WTC11 (cell line): ENCODE measurements around the gene SDR9C7. TPM values are rescaled to one million over a fixed set of nuclear protein-coding genes. Genes with fewer than 3 reads are reported as not detected.

Experiments
- ATAC-seq: fragments of 200-7000 bp; cut with Tn5 transposase; 2 replicates; pipeline ENCODE4 v1.10.0; 2021; ENCODE audit warnings: mild to moderate bottlenecking, moderate library complexity
- Bru-seq: library from RNA; stranded (reverse); fragments of 400-500 nt; gene quantifications from one replicate; lab custom pipeline; 2021; lab: Mats Ljungman, UMichigan
- CTCF ChIA-PET: fragments of 300-600 bp; sonication (Branson Sonifier 250); formaldehyde crosslinking; loops from one replicate; lab custom pipeline; 2021; ENCODE audit warnings: antibody characterized with exemption; lab: Charles Lee
- POLR2A ChIA-PET: fragments of 350-600 bp; sonication (Branson Sonifier 250); formaldehyde crosslinking; loops from one replicate; lab custom pipeline; 2021; ENCODE audit warnings: antibody characterized with exemption; lab: Charles Lee
- DNase-seq: peaks from one replicate; pipeline ENCODE4 v3.0.0; 2021; ENCODE audit warnings: low spot score
- H3K27ac Mint-ChIP-seq: 2 replicates; pipeline ENCODE4 v1.8.0; 2021; ENCODE audit warnings: mixed read lengths
- H3K27me3 Mint-ChIP-seq: 2 replicates; pipeline ENCODE4 v1.8.0; 2021; ENCODE audit warnings: low read depth, mild to moderate bottlenecking, moderate library complexity, mixed read lengths
- H3K36me3 Mint-ChIP-seq: 2 replicates; pipeline ENCODE4 v1.8.0; 2021; ENCODE audit warnings: mixed read lengths
- H3K4me1 Mint-ChIP-seq: 2 replicates; pipeline ENCODE4 v1.8.0; 2022; ENCODE audit warnings: mixed read lengths
- H3K4me3 Mint-ChIP-seq: 2 replicates; pipeline ENCODE4 v1.8.0; 2021; ENCODE audit warnings: mild to moderate bottlenecking, moderate library complexity, mixed read lengths
- H3K9me3 Mint-ChIP-seq: 2 replicates; pipeline ENCODE4 v1.8.0; 2021; ENCODE audit warnings: mixed read lengths
- FOXK1 ChIP-seq: sonication (generic); formaldehyde crosslinking; IDR thresholded peaks from 2 replicates; pipeline ENCODE4 v1.8.0; 2022; ENCODE audit warnings: mild to moderate bottlenecking, moderate library complexity, missing genetic modification reagents
- NR1H2 ChIP-seq: sonication (generic); formaldehyde crosslinking; IDR thresholded peaks from 2 replicates; pipeline ENCODE4 v1.9.0; 2021; ENCODE audit warnings: mild to moderate bottlenecking, moderate library complexity, missing genetic modification reagents
- ZNF416 ChIP-seq: fragments of 250-450 bp; sonication (Bioruptor Pico); IDR thresholded peaks from 2 replicates; pipeline ENCODE4 v1.9.0; 2021; ENCODE audit warnings: mild to moderate bottlenecking, inconsistent platforms
- long read RNA-seq, 3 experiments: library from RNA in 1 of 3; library from capped mRNA in 1 of 3; library from polyadenylated mRNA in 1 of 3; unstranded in 2 of 3; stranded (forward) in 1 of 3; transcript quantifications; one replicate each; pipeline ENCODE4 v2.0.0, GENCODE V29; 2021
- total RNA-seq: library from RNA; stranded (reverse); gene quantifications from 3 replicates; pipeline ENCODE4 v1.2.3, GENCODE V29; 2021
- TF ChIP-seq, protein P1 (sequence below): sonication (generic); formaldehyde crosslinking; IDR thresholded peaks from 2 replicates; pipeline ENCODE4 v1.8.1; 2022; ENCODE audit warnings: low read depth, mild to moderate bottlenecking, moderate library complexity, missing genetic modification reagents, borderline replicate concordance
- TF ChIP-seq, protein P2 (sequence below): sonication (generic); formaldehyde crosslinking; conservative IDR thresholded peaks from 2 replicates; pipeline ENCODE4 v1.8.1; 2023; ENCODE audit warnings: mild to moderate bottlenecking, low read depth, missing genetic modification reagents, moderate library complexity
- TF ChIP-seq, protein P3 (sequence below): sonication (generic); formaldehyde crosslinking; IDR thresholded peaks from 2 replicates; pipeline ENCODE4 v1.8.1; 2022; ENCODE audit warnings: mild to moderate bottlenecking, moderate library complexity, missing genetic modification reagents
- TF ChIP-seq, protein P4 (sequence below): fragments of 250-450 bp; sonication (Bioruptor Pico); IDR thresholded peaks from 2 replicates; pipeline ENCODE4 v2.1.2; 2022; ENCODE audit warnings: mild to moderate bottlenecking, moderate library complexity
- TF ChIP-seq, protein P5 (sequence below): fragments of 250-450 bp; sonication (Bioruptor Pico); IDR thresholded peaks from 2 replicates; pipeline ENCODE4 v1.9.0; 2021; ENCODE audit warnings: moderate library complexity, mild to moderate bottlenecking, inconsistent platforms, borderline replicate concordance
- TF ChIP-seq, protein P6 (sequence below): sonication (generic); formaldehyde crosslinking; IDR thresholded peaks from 2 replicates; pipeline ENCODE4 v1.8.0; 2022; ENCODE audit warnings: missing genetic modification reagents
- TF ChIP-seq, protein P7 (sequence below): sonication (generic); formaldehyde crosslinking; IDR thresholded peaks from 2 replicates; pipeline ENCODE4 v1.8.0; 2023; ENCODE audit warnings: mild to moderate bottlenecking, missing genetic modification reagents
- TF ChIP-seq, protein P8 (sequence below): sonication (generic); formaldehyde crosslinking; IDR thresholded peaks from 2 replicates; pipeline ENCODE4 v1.8.1; 2023; ENCODE audit warnings: mild to moderate bottlenecking, missing genetic modification reagents

The SDR9C7 gene
- total RNA-seq = not detected in 3 replicates
- percentile 14 among the genes with signal in this experiment for Bru-seq, nascent RNA
- long read RNA-seq, experiment 1, partial matches to known transcripts = 0 of 1 reads
- long read RNA-seq, experiment 1, other reads (novel, unspliced or antisense) = 1 of 1 reads
- long read RNA-seq, experiment 2 = 0 reads
- long read RNA-seq, experiment 3 = 0 reads

DNA sequence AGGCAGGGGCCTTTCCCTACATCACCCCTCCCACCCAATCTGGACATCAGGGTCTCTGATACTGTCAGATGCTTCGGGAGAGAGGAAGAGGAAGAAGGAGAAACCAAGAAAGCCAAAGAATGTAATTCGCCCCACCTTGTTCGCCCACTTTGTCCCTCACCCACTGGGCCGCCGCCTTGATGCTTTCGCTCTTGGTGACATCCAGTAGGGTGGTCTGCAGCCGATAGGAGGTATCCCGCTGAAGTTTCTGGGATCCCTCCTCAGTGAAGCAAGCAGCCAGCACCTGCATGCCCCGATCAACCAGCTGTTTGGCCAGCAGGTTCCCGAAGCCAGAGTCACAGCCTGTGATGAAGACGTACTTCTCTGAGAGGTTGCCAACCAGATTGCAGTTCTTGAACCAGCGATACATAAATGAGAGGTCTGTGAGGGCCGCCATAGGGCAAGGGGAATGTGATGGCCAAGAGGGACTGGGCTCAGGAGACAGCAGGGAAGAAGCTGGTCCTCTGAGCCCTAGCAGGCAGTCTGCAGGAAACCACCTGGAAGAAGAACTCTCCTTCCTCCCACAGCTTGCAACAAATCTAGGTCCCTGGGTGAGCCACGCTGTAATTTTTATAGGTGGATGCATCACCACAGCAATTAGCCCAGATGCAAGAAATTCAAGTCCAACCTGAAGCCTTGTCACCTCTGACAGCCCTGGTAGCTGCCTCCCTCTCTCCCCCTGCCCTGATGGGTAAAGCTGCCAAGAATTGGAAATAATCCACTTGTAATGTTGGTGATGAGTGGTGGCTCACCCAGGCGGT lies at the start of gene SDR9C7:
Gene SDR9C7 (minus strand): TSS at position 583 of the 800 bp plus-strand sequence. CDS start 147 bp downstream, at position 436.
- CTCF ChIA-PET = interaction anchor here (0.8 to 1.1 kb wide), 2 partner anchors 55 to 67 kb away, joined by 3 read pairs; no protein-coding TSS in a partner anchor

DNA sequence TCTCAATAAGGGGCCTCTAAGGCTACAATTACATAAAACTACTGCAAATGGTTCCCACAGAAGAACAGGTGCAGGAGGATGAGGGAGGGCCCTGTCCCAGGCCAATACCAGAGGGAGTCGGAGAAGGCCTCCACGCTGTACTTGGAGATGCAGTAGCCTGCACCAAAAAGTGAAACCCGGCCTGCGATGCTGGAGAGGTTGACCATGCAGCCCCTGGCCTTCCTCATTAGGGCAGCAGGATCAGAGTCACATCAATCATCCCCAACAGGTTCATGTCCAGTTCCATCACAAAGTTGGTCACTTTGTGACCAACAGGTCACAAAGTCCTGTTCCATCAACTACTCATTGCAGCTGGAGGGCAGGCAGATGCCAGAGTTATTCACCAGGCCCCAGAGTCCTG lies 49.2 kb upstream of the SDR9C7 start:
- ChIA-PET POLR2A (no interaction called here), CTCF (no interaction called here)
- no peak overlapping the region for H3K4me3 Mint-ChIP-seq
- H3K27me3 Mint-ChIP-seq = no peaks in the 10 kb centered on the region; the same call in 1 of the 2 replicates
- no peak overlapping the region for H3K27ac Mint-ChIP-seq
- H3K9me3 Mint-ChIP-seq = peaks cover 11% of the 10 kb centered on the region; the same call in 1 of the 2 replicates
- H3K36me3 Mint-ChIP-seq = no peaks in the 10 kb centered on the region
- no peak for DNase-seq
- peaks cover 8% of the 10 kb centered on the region for H3K4me1 Mint-ChIP-seq
- ATAC-seq = no peak
- TF ChIP-seq FOXK1 (CRISPR knock-in tag) (no peak), ZNF416 (CRISPR knock-in tag) (no peak)
- TF ChIP-seq, protein P1, sequence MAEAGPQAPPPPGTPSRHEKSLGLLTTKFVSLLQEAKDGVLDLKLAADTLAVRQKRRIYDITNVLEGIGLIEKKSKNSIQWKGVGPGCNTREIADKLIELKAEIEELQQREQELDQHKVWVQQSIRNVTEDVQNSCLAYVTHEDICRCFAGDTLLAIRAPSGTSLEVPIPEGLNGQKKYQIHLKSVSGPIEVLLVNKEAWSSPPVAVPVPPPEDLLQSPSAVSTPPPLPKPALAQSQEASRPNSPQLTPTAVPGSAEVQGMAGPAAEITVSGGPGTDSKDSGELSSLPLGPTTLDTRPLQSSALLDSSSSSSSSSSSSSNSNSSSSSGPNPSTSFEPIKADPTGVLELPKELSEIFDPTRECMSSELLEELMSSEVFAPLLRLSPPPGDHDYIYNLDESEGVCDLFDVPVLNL (CRISPR knock-in tag) = no peak
- TF ChIP-seq, protein P2, sequence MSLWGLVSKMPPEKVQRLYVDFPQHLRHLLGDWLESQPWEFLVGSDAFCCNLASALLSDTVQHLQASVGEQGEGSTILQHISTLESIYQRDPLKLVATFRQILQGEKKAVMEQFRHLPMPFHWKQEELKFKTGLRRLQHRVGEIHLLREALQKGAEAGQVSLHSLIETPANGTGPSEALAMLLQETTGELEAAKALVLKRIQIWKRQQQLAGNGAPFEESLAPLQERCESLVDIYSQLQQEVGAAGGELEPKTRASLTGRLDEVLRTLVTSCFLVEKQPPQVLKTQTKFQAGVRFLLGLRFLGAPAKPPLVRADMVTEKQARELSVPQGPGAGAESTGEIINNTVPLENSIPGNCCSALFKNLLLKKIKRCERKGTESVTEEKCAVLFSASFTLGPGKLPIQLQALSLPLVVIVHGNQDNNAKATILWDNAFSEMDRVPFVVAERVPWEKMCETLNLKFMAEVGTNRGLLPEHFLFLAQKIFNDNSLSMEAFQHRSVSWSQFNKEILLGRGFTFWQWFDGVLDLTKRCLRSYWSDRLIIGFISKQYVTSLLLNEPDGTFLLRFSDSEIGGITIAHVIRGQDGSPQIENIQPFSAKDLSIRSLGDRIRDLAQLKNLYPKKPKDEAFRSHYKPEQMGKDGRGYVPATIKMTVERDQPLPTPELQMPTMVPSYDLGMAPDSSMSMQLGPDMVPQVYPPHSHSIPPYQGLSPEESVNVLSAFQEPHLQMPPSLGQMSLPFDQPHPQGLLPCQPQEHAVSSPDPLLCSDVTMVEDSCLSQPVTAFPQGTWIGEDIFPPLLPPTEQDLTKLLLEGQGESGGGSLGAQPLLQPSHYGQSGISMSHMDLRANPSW = no peak
- TF ChIP-seq, protein P3, sequence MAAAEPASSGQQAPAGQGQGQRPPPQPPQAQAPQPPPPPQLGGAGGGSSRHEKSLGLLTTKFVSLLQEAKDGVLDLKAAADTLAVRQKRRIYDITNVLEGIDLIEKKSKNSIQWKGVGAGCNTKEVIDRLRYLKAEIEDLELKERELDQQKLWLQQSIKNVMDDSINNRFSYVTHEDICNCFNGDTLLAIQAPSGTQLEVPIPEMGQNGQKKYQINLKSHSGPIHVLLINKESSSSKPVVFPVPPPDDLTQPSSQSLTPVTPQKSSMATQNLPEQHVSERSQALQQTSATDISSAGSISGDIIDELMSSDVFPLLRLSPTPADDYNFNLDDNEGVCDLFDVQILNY (CRISPR knock-in tag) = no peak

More for the DNA sequence above, at the start of gene SDR9C7:
- H3K4me3 Mint-ChIP-seq = no peak within 1 kb of the TSS
- no peak within 1 kb of the TSS for H3K27ac Mint-ChIP-seq
- peaks cover 28% of the 10 kb centered on the region for H3K4me1 Mint-ChIP-seq
- TF ChIP-seq, protein P4, sequence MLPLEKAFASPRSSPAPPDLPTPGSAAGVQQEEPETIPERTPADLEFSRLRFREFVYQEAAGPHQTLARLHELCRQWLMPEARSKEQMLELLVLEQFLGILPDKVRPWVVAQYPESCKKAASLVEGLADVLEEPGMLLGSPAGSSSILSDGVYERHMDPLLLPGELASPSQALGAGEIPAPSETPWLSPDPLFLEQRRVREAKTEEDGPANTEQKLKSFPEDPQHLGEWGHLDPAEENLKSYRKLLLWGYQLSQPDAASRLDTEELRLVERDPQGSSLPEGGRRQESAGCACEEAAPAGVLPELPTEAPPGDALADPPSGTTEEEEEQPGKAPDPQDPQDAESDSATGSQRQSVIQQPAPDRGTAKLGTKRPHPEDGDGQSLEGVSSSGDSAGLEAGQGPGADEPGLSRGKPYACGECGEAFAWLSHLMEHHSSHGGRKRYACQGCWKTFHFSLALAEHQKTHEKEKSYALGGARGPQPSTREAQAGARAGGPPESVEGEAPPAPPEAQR (CRISPR knock-in tag) = no peak
- TF ChIP-seq, protein P5, sequence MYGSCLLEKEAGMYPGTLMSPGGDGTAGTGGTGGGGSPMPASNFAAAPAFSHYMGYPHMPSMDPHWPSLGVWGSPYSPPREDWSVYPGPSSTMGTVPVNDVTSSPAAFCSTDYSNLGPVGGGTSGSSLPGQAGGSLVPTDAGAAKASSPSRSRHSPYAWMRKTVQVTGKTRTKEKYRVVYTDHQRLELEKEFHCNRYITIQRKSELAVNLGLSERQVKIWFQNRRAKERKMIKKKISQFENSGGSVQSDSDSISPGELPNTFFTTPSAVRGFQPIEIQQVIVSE (CRISPR knock-in tag) = no peak
- TF ChIP-seq, protein P6, sequence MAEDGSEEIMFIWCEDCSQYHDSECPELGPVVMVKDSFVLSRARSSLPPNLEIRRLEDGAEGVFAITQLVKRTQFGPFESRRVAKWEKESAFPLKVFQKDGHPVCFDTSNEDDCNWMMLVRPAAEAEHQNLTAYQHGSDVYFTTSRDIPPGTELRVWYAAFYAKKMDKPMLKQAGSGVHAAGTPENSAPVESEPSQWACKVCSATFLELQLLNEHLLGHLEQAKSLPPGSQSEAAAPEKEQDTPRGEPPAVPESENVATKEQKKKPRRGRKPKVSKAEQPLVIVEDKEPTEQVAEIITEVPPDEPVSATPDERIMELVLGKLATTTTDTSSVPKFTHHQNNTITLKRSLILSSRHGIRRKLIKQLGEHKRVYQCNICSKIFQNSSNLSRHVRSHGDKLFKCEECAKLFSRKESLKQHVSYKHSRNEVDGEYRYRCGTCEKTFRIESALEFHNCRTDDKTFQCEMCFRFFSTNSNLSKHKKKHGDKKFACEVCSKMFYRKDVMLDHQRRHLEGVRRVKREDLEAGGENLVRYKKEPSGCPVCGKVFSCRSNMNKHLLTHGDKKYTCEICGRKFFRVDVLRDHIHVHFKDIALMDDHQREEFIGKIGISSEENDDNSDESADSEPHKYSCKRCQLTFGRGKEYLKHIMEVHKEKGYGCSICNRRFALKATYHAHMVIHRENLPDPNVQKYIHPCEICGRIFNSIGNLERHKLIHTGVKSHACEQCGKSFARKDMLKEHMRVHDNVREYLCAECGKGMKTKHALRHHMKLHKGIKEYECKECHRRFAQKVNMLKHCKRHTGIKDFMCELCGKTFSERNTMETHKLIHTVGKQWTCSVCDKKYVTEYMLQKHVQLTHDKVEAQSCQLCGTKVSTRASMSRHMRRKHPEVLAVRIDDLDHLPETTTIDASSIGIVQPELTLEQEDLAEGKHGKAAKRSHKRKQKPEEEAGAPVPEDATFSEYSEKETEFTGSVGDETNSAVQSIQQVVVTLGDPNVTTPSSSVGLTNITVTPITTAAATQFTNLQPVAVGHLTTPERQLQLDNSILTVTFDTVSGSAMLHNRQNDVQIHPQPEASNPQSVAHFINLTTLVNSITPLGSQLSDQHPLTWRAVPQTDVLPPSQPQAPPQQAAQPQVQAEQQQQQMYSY (CRISPR knock-in tag) = no peak
- TF ChIP-seq, protein P7, sequence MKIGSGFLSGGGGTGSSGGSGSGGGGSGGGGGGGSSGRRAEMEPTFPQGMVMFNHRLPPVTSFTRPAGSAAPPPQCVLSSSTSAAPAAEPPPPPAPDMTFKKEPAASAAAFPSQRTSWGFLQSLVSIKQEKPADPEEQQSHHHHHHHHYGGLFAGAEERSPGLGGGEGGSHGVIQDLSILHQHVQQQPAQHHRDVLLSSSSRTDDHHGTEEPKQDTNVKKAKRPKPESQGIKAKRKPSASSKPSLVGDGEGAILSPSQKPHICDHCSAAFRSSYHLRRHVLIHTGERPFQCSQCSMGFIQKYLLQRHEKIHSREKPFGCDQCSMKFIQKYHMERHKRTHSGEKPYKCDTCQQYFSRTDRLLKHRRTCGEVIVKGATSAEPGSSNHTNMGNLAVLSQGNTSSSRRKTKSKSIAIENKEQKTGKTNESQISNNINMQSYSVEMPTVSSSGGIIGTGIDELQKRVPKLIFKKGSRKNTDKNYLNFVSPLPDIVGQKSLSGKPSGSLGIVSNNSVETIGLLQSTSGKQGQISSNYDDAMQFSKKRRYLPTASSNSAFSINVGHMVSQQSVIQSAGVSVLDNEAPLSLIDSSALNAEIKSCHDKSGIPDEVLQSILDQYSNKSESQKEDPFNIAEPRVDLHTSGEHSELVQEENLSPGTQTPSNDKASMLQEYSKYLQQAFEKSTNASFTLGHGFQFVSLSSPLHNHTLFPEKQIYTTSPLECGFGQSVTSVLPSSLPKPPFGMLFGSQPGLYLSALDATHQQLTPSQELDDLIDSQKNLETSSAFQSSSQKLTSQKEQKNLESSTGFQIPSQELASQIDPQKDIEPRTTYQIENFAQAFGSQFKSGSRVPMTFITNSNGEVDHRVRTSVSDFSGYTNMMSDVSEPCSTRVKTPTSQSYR (CRISPR knock-in tag) = no peak
- TF ChIP-seq, protein P8, sequence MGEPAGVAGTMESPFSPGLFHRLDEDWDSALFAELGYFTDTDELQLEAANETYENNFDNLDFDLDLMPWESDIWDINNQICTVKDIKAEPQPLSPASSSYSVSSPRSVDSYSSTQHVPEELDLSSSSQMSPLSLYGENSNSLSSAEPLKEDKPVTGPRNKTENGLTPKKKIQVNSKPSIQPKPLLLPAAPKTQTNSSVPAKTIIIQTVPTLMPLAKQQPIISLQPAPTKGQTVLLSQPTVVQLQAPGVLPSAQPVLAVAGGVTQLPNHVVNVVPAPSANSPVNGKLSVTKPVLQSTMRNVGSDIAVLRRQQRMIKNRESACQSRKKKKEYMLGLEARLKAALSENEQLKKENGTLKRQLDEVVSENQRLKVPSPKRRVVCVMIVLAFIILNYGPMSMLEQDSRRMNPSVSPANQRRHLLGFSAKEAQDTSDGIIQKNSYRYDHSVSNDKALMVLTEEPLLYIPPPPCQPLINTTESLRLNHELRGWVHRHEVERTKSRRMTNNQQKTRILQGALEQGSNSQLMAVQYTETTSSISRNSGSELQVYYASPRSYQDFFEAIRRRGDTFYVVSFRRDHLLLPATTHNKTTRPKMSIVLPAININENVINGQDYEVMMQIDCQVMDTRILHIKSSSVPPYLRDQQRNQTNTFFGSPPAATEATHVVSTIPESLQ = no peak
- no peak for TF ChIP-seq NR1H2 (CRISPR knock-in tag)
- peaks cover 12% of the 10 kb centered on the region for H3K27me3 Mint-ChIP-seq
- DNase-seq = no peak
- no peaks in the 10 kb centered on the region for H3K9me3 Mint-ChIP-seq
- H3K36me3 Mint-ChIP-seq = no peaks in the 10 kb centered on the region
- POLR2A ChIA-PET = no interaction called here
- ATAC-seq = no peak
